ENCODE results near the gene TAC3. TPM values are rescaled to one million over a fixed set of nuclear protein-coding genes. Genes with fewer than 3 reads are reported as not detected.

Gene TAC3
- total and polyA plus RNA-seq, 2 of the 8 experiments (the other 6 are each of a cell fraction or from before 2014, with no cell fraction given) = 9.7 to 45.3 TPM

- no peaks in the 10 kb centered on the region for H3K27me3 ChIP-seq (replicated peaks in 1 of 4; ENCODE audit: control insufficient read depth in 3 of 4, extremely low read depth in 1 of 4, insufficient read depth in 3 of 4, low read length in 3 of 4)
- no peak for FAIRE-seq
Observed at GRCh38 chr12:56998981-56999380, 17.3 kb downstream of the TAC3 start.

More at GRCh38 chr12:56998981-56999380, 17.3 kb downstream of the TAC3 start:
- Histone ChIP-seq H3K4me3 (ENCODE audit: extremely low read depth in 1 of 4, insufficient read depth in 2 of 4, low read depth in 3 of 4, low read length in 4 of 4) (no peak overlapping the region), H3K56ac (replicated peaks; ENCODE audit: insufficient read length, low read depth, low read length) (no peak overlapping the region), H3K4ac (replicated peaks; ENCODE audit: insufficient read length, low read depth, low read length) (no peak overlapping the region), H4K5ac (ENCODE audit: insufficient read length, low read depth, low read length) (no peak overlapping the region), H4K91ac (replicated peaks; ENCODE audit: insufficient read length, low read length) (no peak overlapping the region), H3K14ac (ENCODE audit: insufficient read length) (no peak overlapping the region), H3K9ac (replicated peaks in 1 of 4; ENCODE audit: extremely low read depth in 1 of 4, low read depth in 3 of 4, low read length in 3 of 4) (no peak overlapping the region), H2BK15ac (ENCODE audit: low read length) (no peak overlapping the region), H3K18ac (ENCODE audit: extremely low read depth, low read length) (no peak overlapping the region), H2BK12ac (ENCODE audit: low read depth, low read length) (no peak overlapping the region), H4K20me1 (replicated peaks in 1 of 2; ENCODE audit: control insufficient read depth in 1 of 2, insufficient read depth in 2 of 2, low read length in 2 of 2) (peaks cover 3 to 15% of the 10 kb centered on the region in 2 experiments), H3K36me3 (ENCODE audit: control insufficient read depth in 2 of 4, insufficient read depth in 4 of 4, low read length in 3 of 4) (peaks cover 23 to 34% (median 27%) of the 10 kb centered on the region in 4 experiments), H2BK20ac (ENCODE audit: low read length) (no peak overlapping the region), H3K79me2 (ENCODE audit: control insufficient read depth in 1 of 2, insufficient read depth in 2 of 2, low read length in 2 of 2) (peaks cover 0 to 51% of the 10 kb centered on the region in 2 experiments; a peak in 2 of 4 replicates), H3K23me2 (ENCODE audit: low read depth, low read length) (no peaks in the 10 kb centered on the region), H3K4me1 (replicated peaks in 1 of 4; ENCODE audit: control insufficient read depth in 3 of 4, insufficient read depth in 4 of 4, low read length in 3 of 4) (no peaks in the 10 kb centered on the region), H2AK5ac (ENCODE audit: low read depth, low read length) (no peak overlapping the region), H2BK120ac (replicated peaks; ENCODE audit: low read depth, low read length) (no peak overlapping the region), H3K79me1 (ENCODE audit: low read depth, low read length) (peaks cover 10% of the 10 kb centered on the region), H3K9me3 (ENCODE audit: insufficient read depth in 2 of 2, low read depth in 1 of 2, low read length in 1 of 2) (no peaks in the 10 kb centered on the region), H4K8ac (ENCODE audit: extremely low read depth, insufficient read depth, low read length) (no peak overlapping the region), H2AFZ (ENCODE audit: low read length) (no peak overlapping the region), H2BK5ac (ENCODE audit: low read depth, low read length) (no peak overlapping the region), H3K23ac (ENCODE audit: insufficient read length) (no peak overlapping the region), H3K27ac (ENCODE audit: low read depth, low read length) (no peak overlapping the region), H3K4me2 (ENCODE audit: insufficient read depth in 1 of 2, low read depth in 2 of 2, low read length in 2 of 2) (no peak overlapping the region)
- ChIA-PET CTCF (ENCODE audit: partially characterized antibody) (interaction anchor here (0.9 to 10.6 kb wide), 9 partner anchors 6 to 362 kb away, joined by 3 to 187 read pairs (median 5); partner anchors contain the start of gene HSD17B6), POLR2A (ENCODE audit: partially characterized antibody) (interaction anchor here (2.1 kb wide), 1 partner anchor 10 kb away, joined by 8 read pairs; no protein-coding TSS in a partner anchor)
- no peak for DNase-seq (ENCODE audit: low read depth in 1 of 2, low spot score in 2 of 2)
- WGBS, 2 experiments (ENCODE audit: extremely low coverage in 1 of 2, insufficient coverage in 1 of 2, insufficient read length in 1 of 2, insufficient replicate concordance in 2 of 2, low coverage in 1 of 2, low lambda C conversion rate in 2 of 2, missing lambda C conversion rate in 1 of 2) = 84% methylated on average over 4 of the region's 4 CpGs; no CpG with 5 or more reads in 1 of the 2 experiments
- no peak for TF ChIP-seq CHD1 (IDR thresholded peaks at IDR 0.05; ENCODE audit: low read depth, low read length)
- no peak for TF ChIP-seq NANOG (IDR thresholded peaks at IDR 0.05; ENCODE audit: insufficient read depth, low read depth, low read length, poor library complexity, severe bottlenecking)
- no peak for TF ChIP-seq CTCF (IDR thresholded peaks at IDR 0.05; ENCODE audit: control extremely low read depth in 1 of 3, insufficient read depth in 1 of 3, low read depth in 1 of 3, low read length in 3 of 3)
- no peak for TF ChIP-seq POU5F1 (IDR thresholded peaks at IDR 0.05; ENCODE audit: low read depth, low read length)

All from H1 (cell line).